Coronary artery (tissue), 2 donors: Measurements from ENCODE around the gene RNGTT.

Experiments
- DNase-seq: peaks from one replicate; pipeline ENCODE4 v3.0.0-alpha.2; 2017; ENCODE audit warnings: low spot score
- H3K27ac ChIP-seq, 2 donors: fragments of 200-600 bp; sonication (generic); one replicate each; pipeline ENCODE4 v1.5.1; 2016 to 2019
- H3K4me3 ChIP-seq: fragments of 200-600 bp; sonication (generic); 2 replicates; pipeline ENCODE4 v1.5.1; 2016; ENCODE audit warnings: mild to moderate bottlenecking, moderate library complexity
- CTCF ChIP-seq: fragments of 200-600 bp; sonication (generic); IDR thresholded peaks from one replicate; pipeline ENCODE4 v1.5.1; 2019; ENCODE audit warnings: antibody characterized with exemption

RNGTT gene

GRCh38 chr6:88663801-88664200, 299.6 kb downstream of the RNGTT start:
- DNase-seq, result no peak
- Histone ChIP-seq H3K4me3 (no peak overlapping the region), H3K27ac (no peak overlapping the region)
- no peak for TF ChIP-seq CTCF

- H3K27ac ChIP-seq, result no peak overlapping the region
- no peak for DNase-seq
- TF ChIP-seq CTCF, result no peak
- no peak overlapping the region for H3K4me3 ChIP-seq
Observed at GRCh38 chr6:88662653-88663174, 300.7 kb downstream of the RNGTT start.

- no peak for TF ChIP-seq CTCF
- no peak for DNase-seq
- Histone ChIP-seq H3K4me3 (no peak overlapping the region), H3K27ac (no peak overlapping the region)
Observed at GRCh38 chr6:88662163-88662580, 301.2 kb downstream of the RNGTT start.

- Histone ChIP-seq H3K4me3 (no peak overlapping the region), H3K27ac (no peak overlapping the region)
- no peak for TF ChIP-seq CTCF
- no peak for DNase-seq
Observed at GRCh38 chr6:88661136-88661535, 302.3 kb downstream of the RNGTT start.

GRCh38 chr6:88655586-88655985, 307.8 kb downstream of the RNGTT start:
- Histone ChIP-seq H3K27ac (no peak overlapping the region), H3K4me3 (no peak overlapping the region)
- no peak for TF ChIP-seq CTCF
- DNase-seq, result no peak

GRCh38 chr6:88653936-88654335, 309.5 kb downstream of the RNGTT start:
- no peak for DNase-seq
- no peak overlapping the region for H3K4me3 ChIP-seq
- TF ChIP-seq CTCF, result no peak
- H3K27ac ChIP-seq, result no peak overlapping the region

- no peak for TF ChIP-seq CTCF
- H3K27ac ChIP-seq, result no peak overlapping the region
- H3K4me3 ChIP-seq, result no peak overlapping the region
- DNase-seq, result no peak
Observed at GRCh38 chr6:88651400-88651799, 312.0 kb downstream of the RNGTT start.
